ES-I3 (cell line): ENCODE data around the gene HMGCR.
"Not testable (repeated sequence)": the region's sequence is repeated elsewhere in the genome, so short reads cannot be mapped to it uniquely, and the experiment has no call there.

Source experiments
- H3K36me3 ChIP-seq: 2 replicates; pipeline ENCODE4 v1.6.1; 2013; ENCODE audit warnings: mild to moderate bottlenecking, low read length, control low read depth, moderate library complexity; ENCODE audit not compliant: insufficient read depth
- H3K4me1 ChIP-seq: 2 replicates; pipeline ENCODE4 v1.6.1; 2013; ENCODE audit warnings: mild to moderate bottlenecking, control low read depth, low read length; ENCODE audit not compliant: insufficient read depth
- H3K9ac ChIP-seq: 2 replicates; pipeline ENCODE4 v1.6.1; 2013; ENCODE audit warnings: low read depth, mild to moderate bottlenecking, low read length, moderate library complexity
- H3K9me3 ChIP-seq: 2 replicates; pipeline ENCODE4 v1.6.1; 2013; ENCODE audit warnings: mild to moderate bottlenecking, low read length, moderate library complexity; ENCODE audit not compliant: control insufficient read depth, insufficient read depth

The HMGCR gene

GRCh38 chr5:75336615-75337336, at the start of gene HMGCR:
TSS of gene HMGCR (plus strand) at chr5:75337220. CDS start at chr5:75342606, 5,386 bp downstream.
- H3K9ac ChIP-seq = peak within 1 kb of the TSS; percentile 90
- no peaks in the 10 kb centered on the region for H3K9me3 ChIP-seq
- H3K36me3 ChIP-seq = peaks cover 4% of the 10 kb centered on the region; the same call in 1 of the 2 replicates
- H3K4me1 ChIP-seq = peaks cover 10% of the 10 kb centered on the region

DNA sequence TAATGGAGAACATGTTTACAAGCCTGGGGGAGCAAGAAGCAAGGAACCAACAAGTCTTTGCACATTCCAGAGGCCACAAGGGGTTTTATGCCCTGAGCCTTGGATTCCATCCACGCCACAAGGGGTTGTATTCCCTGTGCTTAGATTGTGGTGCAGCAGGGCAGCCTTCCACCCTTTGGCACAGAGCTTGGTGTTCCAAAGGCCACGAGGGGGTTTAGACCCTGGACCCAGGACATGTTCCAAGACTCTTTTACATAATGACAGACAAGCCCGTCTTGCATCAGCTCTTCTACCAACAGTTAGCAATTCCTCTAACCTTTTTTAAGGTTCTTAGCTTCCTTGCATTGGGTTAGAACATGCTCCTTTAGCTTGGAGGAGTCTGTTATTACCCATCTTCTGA, 45.2 kb upstream of the HMGCR start:
- H3K36me3 ChIP-seq, H3K4me1 ChIP-seq: not testable (repeated sequence)

GRCh38 chr5:75300084-75300483, 36.9 kb upstream of the HMGCR start:
- Histone ChIP-seq H3K9ac (no peak overlapping the region), H3K9me3 (peaks cover 16% of the 10 kb centered on the region)

More for the DNA sequence above, 45.2 kb upstream of the HMGCR start:
- not testable (repeated sequence) for H3K9me3 ChIP-seq, H3K9ac ChIP-seq

DNA sequence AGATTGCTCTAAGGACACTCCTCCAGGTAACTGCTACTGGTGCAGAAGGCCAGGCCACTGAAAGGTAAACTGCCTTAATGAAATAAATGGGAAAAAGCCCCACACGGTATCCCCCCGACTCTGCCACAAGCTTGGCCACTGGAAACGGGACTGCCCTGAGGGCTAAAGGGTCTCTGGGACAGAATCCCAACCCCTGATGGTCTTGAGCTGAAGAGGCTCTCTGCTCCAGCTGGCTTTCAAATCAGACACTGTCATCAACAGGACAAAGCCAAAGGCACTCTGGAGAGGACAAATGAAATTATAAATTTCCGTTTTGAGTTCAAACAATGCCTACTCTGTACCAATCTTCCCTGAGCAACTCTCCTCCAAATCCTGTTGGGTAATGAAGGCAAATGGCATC, 33.6 kb upstream of the HMGCR start:
- H3K9me3 ChIP-seq = peaks cover 5% of the 10 kb centered on the region; the same call in 1 of the 2 replicates
- H3K4me1 ChIP-seq = no peaks in the 10 kb centered on the region
- H3K36me3 ChIP-seq = no peaks in the 10 kb centered on the region

More at GRCh38 chr5:75300084-75300483, 36.9 kb upstream of the HMGCR start:
- Histone ChIP-seq H3K4me1 (no peaks in the 10 kb centered on the region), H3K36me3 (no peaks in the 10 kb centered on the region)

DNA sequence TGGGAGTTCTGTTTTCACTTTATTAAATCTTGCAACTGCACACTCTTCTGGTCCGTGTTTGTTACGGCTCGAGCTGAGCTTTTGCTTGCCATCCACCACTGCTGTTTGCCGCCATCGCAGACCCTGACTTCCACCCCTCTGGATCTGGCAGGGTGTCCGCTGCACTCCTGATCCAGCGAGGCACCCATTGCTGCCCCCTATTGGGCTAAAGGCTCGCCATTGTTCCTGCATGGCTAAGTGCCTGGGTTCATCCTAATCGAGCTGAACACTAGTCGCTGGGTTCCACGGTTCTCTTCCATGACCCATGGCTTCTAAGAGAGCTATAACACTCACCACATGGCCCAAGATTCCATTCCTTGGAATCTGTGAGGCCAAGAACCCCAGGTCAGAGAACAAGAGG, 32.5 kb upstream of the HMGCR start:
- not testable (repeated sequence) for H3K9me3 ChIP-seq, H3K9ac ChIP-seq, H3K36me3 ChIP-seq, H3K4me1 ChIP-seq

More for the DNA sequence above, 33.6 kb upstream of the HMGCR start:
- no peak overlapping the region for H3K9ac ChIP-seq

DNA sequence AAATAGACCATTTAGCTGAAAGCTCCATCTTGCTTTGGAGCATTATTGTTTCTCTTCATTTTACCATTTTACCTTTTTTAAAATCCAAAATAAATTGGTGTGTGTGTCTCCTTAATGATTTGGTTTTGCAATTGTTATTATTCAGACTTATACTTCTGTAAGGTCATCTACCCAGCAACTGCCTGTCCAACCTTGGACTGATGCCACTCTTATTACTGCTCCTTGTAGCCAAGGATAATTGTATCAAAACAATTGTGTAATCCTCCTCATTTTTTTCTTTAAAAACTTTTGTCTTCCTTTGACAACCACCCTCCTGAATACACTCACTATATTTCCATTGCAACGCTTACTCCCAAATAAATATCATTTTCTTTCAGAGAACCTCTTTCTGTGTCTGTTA, 30.3 kb upstream of the HMGCR start:
- Histone ChIP-seq H3K9me3 (no peaks in the 10 kb centered on the region), H3K36me3 (no peaks in the 10 kb centered on the region), H3K4me1 (no peaks in the 10 kb centered on the region), H3K9ac (no peak overlapping the region)

GRCh38 chr5:75310212-75310611, 26.8 kb upstream of the HMGCR start:
- H3K9me3 ChIP-seq = no peaks in the 10 kb centered on the region
- no peaks in the 10 kb centered on the region for H3K36me3 ChIP-seq
- no peak overlapping the region for H3K9ac ChIP-seq
- H3K4me1 ChIP-seq = no peaks in the 10 kb centered on the region

GRCh38 chr5:75319148-75319547, 17.9 kb upstream of the HMGCR start:
- H3K4me1 ChIP-seq = peaks cover 24% of the 10 kb centered on the region
- not testable (repeated sequence) for H3K9ac ChIP-seq, H3K9me3 ChIP-seq, H3K36me3 ChIP-seq

- no peak overlapping the region for H3K9ac ChIP-seq
- H3K9me3 ChIP-seq = no peaks in the 10 kb centered on the region
- no peaks in the 10 kb centered on the region for H3K36me3 ChIP-seq
- H3K4me1 ChIP-seq = peaks cover 24% of the 10 kb centered on the region
These were observed 17.4 kb upstream of the HMGCR start for GRCh38 chr5:75319638-75320037.

DNA sequence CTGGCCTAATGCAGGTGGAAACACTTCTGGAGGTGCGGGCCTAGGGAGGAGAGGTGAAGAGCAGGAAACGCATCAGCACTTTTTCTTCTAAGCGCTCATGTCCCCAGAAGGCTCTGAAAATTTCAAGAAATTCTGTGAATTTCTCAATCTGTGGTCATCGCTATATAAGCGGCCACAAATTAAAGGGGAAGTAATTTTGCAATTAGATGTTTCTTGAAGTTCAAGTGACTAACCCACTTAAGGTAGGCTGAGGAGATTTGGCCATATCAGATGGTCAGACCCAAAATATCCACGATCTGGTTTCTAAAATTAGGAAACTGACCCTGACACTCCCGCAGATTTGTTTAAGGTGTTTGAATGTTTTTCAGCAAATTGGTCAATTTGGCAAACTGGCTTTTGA, 16.6 kb upstream of the HMGCR start:
- no peaks in the 10 kb centered on the region for H3K36me3 ChIP-seq
- H3K9ac ChIP-seq = no peak overlapping the region

DNA sequence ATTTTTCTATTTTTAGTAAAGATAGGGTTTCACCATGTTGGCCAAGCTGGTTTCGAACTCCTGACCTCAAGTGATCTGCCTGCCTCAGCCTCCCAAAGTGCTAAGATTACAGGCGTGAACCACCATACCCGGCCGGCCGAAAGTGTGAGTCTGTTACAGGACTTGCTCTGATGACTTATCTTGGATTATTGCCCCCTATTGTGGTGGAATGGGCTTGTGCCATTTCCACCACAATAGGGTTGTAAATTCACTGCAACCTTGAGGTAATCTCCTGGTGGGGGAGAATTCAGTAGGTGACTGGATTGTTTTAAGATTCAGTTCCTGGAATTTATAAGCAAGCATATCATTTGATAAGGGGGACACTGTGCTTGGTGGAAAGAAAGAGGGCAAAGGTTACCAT, 15.0 kb upstream of the HMGCR start:
- Histone ChIP-seq H3K9ac (no peak overlapping the region), H3K36me3 (no peaks in the 10 kb centered on the region), H3K4me1 (peaks cover 24% of the 10 kb centered on the region), H3K9me3 (no peaks in the 10 kb centered on the region)

More for the DNA sequence above, 16.6 kb upstream of the HMGCR start:
- H3K9me3 ChIP-seq = no peaks in the 10 kb centered on the region
- peaks cover 24% of the 10 kb centered on the region for H3K4me1 ChIP-seq

- Histone ChIP-seq H3K4me1 (peaks cover 22% of the 10 kb centered on the region), H3K9ac (no peak overlapping the region), H3K36me3 (no peaks in the 10 kb centered on the region), H3K9me3 (no peaks in the 10 kb centered on the region)
These were observed 12.2 kb upstream of the HMGCR start for GRCh38 chr5:75324791-75325190.

DNA sequence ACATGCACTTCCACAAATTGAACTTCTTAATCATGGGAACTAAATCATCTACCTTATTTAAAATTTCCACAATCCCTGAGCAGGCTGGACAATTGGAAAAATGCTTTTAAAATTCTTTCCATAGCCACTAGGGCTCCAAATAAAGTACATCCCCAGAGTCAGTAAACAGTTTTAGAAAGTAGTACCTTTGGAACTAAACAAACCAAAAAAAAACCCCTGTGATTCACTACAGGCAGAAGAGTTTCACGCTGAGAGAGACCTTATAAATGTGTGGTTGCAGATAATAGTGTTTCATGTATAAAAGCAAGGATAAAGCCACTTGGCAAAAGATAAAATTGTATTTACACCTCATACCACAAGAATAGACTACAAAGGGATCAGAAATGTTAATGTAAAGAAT, 11.8 kb upstream of the HMGCR start:
- no peaks in the 10 kb centered on the region for H3K36me3 ChIP-seq
- H3K4me1 ChIP-seq = peaks cover 18% of the 10 kb centered on the region
- no peaks in the 10 kb centered on the region for H3K9me3 ChIP-seq
- no peak overlapping the region for H3K9ac ChIP-seq

GRCh38 chr5:75330404-75330803, 6.6 kb upstream of the HMGCR start:
- H3K36me3 ChIP-seq = no peaks in the 10 kb centered on the region
- no peak overlapping the region for H3K9ac ChIP-seq
- no peaks in the 10 kb centered on the region for H3K4me1 ChIP-seq
- no peaks in the 10 kb centered on the region for H3K9me3 ChIP-seq
